BLaER1 treated with 17β-estradiol and CSF1 and Interleukin-3, amounts not matched to agents 10 nM and 100 nM (cell line): ENCODE data around the gene RCAN2.
A peak's percentile ranks its signal among the peaks of the same experiment; 100 is the strongest.

Experiments
- H3K27ac ChIP-seq, 11 experiments: shearing (Covaris generic); formaldehyde crosslinking; 2 replicates each; pipeline ENCODE4 v1.8.1; 2022
- H3K27me3 ChIP-seq, 11 experiments: shearing (Covaris generic); formaldehyde crosslinking; 2 replicates each; pipeline ENCODE4 v1.8.1; 2022
- H3K36me3 ChIP-seq, 11 experiments: shearing (Covaris generic); formaldehyde crosslinking; 2 replicates each; pipeline ENCODE4 v1.8.1; 2022
- H3K4me1 ChIP-seq, 10 experiments: shearing (Covaris generic); formaldehyde crosslinking; 2 replicates each; pipeline ENCODE4 v1.8.1; 2022
- H3K4me2 ChIP-seq, 11 experiments: shearing (Covaris generic); formaldehyde crosslinking; 2 replicates each; pipeline ENCODE4 v1.8.1; 2022
- H3K4me3 ChIP-seq, 10 experiments: shearing (Covaris generic); formaldehyde crosslinking; 2 replicates each; pipeline ENCODE4 v1.8.1; 2022
- H3K9ac ChIP-seq, 11 experiments: shearing (Covaris generic); formaldehyde crosslinking; 2 replicates each; pipeline ENCODE4 v1.8.1; 2022
- H3K9me3 ChIP-seq, 11 experiments: shearing (Covaris generic); formaldehyde crosslinking; replicated peaks in 1 of 11; 2 replicates each; pipeline ENCODE4 v1.8.1; 2022
- H4K20me1 ChIP-seq, 11 experiments: shearing (Covaris generic); formaldehyde crosslinking; 2 replicates each; pipeline ENCODE4 v1.8.1; 2022
- Cebpa-rat ChIP-seq, 11 experiments: shearing (Covaris generic); IDR thresholded peaks; 2 replicates each; pipeline ENCODE4 v1.8.1; 2022

RCAN2 gene

DNA sequence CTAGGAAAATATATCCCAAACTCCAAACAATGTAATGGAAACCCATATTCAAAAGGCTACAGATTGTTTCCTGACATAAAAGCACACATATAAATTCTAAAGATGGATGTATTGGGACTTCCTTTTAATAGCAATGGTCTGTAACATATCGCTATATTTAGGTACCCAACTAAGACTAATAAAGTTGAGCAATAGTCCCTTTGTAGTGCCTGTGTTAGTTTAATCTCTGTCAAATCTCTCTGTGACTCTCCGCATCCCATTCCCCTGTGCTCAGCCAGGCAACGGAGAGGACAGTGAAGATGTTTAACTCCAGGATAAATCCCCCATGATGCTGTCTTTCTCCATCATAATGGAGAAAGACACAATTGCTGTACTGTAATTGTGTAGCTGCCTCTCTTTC, 19.0 kb downstream of the RCAN2 start:
- no peaks in the 10 kb centered on the region for H3K27me3 ChIP-seq
- no peaks in the 10 kb centered on the region for H4K20me1 ChIP-seq
- H3K36me3 ChIP-seq = no peaks in the 10 kb centered on the region
- H3K4me1 ChIP-seq = no peaks in the 10 kb centered on the region
- no peak overlapping the region for H3K4me2 ChIP-seq
- no peak overlapping the region for H3K27ac ChIP-seq
- no peak overlapping the region for H3K9ac ChIP-seq
- no peak for TF ChIP-seq Cebpa-rat (IDR thresholded peaks at IDR 0.05)
- no peak overlapping the region for H3K4me3 ChIP-seq
- H3K9me3 ChIP-seq = no peaks in the 10 kb centered on the region

DNA sequence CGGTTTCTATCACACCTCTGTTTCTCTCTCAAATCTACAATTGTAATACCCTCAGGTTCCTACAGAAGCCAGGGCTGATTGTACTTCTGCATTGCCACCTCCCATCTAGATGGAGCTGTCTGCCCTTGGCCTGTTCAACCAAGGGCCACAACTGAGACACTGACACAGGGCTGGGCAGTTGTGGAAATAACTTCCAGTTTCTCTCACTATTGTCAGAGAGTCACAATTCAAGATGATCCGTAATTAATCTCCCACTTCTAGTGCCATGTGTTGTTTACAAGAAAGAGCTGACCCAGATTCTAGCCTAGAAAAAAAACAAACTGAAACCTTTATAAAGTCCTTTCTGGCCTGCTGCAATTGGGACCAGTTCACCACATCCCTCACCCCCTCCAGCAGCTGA, 22.2 kb downstream of the RCAN2 start:
- no peaks in the 10 kb centered on the region for H4K20me1 ChIP-seq
- H3K27ac ChIP-seq = no peak overlapping the region
- no peak overlapping the region for H3K9ac ChIP-seq
- no peak overlapping the region for H3K4me3 ChIP-seq
- TF ChIP-seq Cebpa-rat (IDR thresholded peaks at IDR 0.05) = no peak
- H3K36me3 ChIP-seq = no peaks in the 10 kb centered on the region
- no peak overlapping the region for H3K4me2 ChIP-seq
- no peaks in the 10 kb centered on the region for H3K9me3 ChIP-seq
- H3K4me1 ChIP-seq = peaks cover 0 to 18% (median 11%) of the 10 kb centered on the region in 10 experiments; a peak in 15 of 20 replicates
- no peaks in the 10 kb centered on the region for H3K27me3 ChIP-seq

DNA sequence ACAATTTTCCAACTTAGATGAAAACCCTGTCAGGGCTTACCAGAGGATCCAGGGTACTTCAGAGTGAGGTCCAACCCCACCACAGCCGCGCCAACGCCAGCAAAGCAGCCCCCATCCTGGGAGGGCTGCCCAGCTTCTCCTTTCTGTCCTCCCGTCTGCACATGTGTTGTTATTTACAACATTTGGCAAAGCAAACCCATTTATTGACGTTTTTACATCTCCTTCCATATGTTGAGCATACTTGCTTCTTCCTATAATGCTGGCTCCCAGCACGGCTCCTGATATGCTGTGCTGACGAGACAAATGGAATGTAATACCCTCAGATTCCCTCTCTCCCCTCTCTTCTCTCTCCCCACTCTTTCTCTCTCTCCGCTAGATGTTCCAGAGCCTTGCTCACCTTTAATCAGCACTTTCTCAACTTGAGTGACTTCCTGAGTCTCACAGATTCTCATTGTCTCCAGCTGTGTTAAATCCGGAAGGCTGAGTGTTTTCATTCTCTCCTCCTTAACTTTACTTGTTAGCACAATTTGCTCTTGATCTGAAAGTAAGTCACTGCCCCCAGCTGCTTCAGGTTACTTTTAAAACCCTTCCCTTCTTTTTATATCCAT, 22.7 kb downstream of the RCAN2 start:
- H3K4me2 ChIP-seq = no peak overlapping the region
- TF ChIP-seq Cebpa-rat (IDR thresholded peaks at IDR 0.05) = no peak
- H4K20me1 ChIP-seq = no peaks in the 10 kb centered on the region
- no peaks in the 10 kb centered on the region for H3K36me3 ChIP-seq
- H3K9me3 ChIP-seq = no peaks in the 10 kb centered on the region
- no peak overlapping the region for H3K9ac ChIP-seq
- peaks cover 0 to 18% (median 11%) of the 10 kb centered on the region in 10 experiments; a peak in 15 of 20 replicates for H3K4me1 ChIP-seq
- H3K27ac ChIP-seq = no peak overlapping the region
- no peaks in the 10 kb centered on the region for H3K27me3 ChIP-seq
- H3K4me3 ChIP-seq = no peak overlapping the region

DNA sequence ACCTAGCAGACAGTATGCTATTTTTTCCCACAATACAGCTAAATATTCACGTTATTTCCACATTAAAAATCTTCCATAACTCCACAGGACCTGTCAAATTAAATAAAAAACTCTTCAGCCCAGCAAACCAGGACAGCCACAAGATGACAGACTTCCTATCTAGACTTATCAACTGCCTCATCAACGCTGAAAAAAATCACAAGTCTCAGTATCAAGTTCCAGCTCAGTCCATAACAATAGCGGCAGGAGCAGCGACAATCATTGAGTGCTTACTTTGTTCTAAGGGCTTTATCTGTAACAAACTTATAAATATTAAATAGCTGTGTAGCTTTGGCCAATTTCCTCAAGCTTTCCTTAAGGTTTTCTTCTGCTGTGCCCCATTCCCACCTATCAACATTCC, 24.7 kb downstream of the RCAN2 start:
- Histone ChIP-seq H3K4me2 (no peak overlapping the region), H3K4me1 (peaks cover 0 to 18% (median 11%) of the 10 kb centered on the region in 10 experiments; a peak in 15 of 20 replicates), H4K20me1 (no peaks in the 10 kb centered on the region), H3K27me3 (no peaks in the 10 kb centered on the region), H3K4me3 (no peak overlapping the region), H3K27ac (no peak overlapping the region), H3K36me3 (no peaks in the 10 kb centered on the region), H3K9ac (no peak overlapping the region), H3K9me3 (no peaks in the 10 kb centered on the region)
- no peak for TF ChIP-seq Cebpa-rat (IDR thresholded peaks at IDR 0.05)

DNA sequence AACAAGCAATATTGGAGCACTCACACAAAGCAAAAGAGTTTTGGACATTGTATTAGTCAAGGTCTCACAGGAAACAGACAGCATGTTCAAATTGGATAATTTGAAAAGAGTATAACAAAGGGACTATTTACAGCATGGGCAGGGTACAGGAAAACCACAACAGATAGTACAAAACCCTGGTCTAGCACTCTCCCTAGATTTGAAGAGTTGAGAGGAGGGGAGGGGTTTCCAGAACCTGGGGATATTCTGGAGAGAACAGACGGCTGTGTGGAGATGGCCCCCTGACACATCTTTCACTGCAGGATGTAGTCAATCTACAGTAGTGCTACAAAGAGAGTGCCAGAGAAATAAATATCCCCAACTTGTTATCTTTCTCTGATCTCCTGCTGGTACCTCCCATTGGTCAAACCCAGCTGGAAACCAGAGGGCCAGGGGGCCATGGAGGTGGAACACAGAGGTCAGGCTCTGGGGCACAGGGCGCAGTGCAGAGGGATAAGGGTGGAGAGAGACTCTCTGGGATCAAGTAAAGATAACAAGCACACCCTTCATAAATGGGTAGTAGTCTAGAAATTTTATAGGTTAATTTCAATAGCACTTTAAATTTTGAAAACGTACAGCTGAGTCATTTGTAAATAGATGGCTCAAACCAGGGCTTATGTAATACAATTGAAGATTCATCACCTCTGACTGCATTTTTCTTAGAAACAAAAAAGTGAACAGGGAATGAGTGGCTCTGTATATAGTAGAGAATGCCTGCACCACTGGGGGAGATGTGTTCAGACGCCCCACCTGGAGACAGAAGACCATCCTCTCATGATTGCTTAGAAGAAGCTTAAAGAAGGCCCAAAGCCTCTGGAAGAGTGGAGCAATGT, 25.7 kb downstream of the RCAN2 start:
- no peaks in the 10 kb centered on the region for H3K9me3 ChIP-seq

DNA sequence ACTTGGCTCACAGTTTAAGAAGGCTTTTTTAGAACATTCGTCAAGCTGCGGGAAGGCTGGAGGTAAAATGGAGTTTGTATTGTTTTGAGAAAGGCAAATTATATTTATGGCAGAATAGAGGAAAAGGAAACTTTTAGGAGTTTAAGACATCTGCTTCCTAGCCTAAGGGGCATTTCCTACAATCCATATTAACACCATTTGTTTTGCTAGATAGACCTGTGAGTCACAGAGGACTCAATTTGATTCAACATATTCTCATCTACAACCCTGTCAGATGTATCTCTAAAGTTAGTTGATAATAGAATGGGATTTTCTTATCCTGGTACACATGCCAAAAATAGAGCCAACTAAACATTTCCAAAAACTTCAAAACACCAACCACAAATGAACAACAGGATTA, 35.0 kb downstream of the RCAN2 start:
- Histone ChIP-seq H3K4me2 (no peak overlapping the region), H3K4me3 (no peak overlapping the region), H3K4me1 (no peaks in the 10 kb centered on the region), H3K36me3 (no peaks in the 10 kb centered on the region), H4K20me1 (no peaks in the 10 kb centered on the region), H3K9ac (no peak overlapping the region), H3K27ac (no peak overlapping the region), H3K9me3 (no peaks in the 10 kb centered on the region), H3K27me3 (no peaks in the 10 kb centered on the region)
- no peak for TF ChIP-seq Cebpa-rat (IDR thresholded peaks at IDR 0.05)

More for the DNA sequence above, 25.7 kb downstream of the RCAN2 start:
- H3K36me3 ChIP-seq = no peaks in the 10 kb centered on the region
- H3K9ac ChIP-seq = no peak overlapping the region
- TF ChIP-seq Cebpa-rat (IDR thresholded peaks at IDR 0.05) = no peak
- peaks cover 0 to 18% (median 11%) of the 10 kb centered on the region in 10 experiments; a peak in 15 of 20 replicates for H3K4me1 ChIP-seq
- no peak overlapping the region for H3K27ac ChIP-seq
- H3K4me2 ChIP-seq = peak overlapping the region in 8 of 11 experiments; percentile 18 to 63 (median 52); a peak in 13 of 22 replicates
- no peaks in the 10 kb centered on the region for H4K20me1 ChIP-seq
- no peak overlapping the region for H3K4me3 ChIP-seq
- no peaks in the 10 kb centered on the region for H3K27me3 ChIP-seq

DNA sequence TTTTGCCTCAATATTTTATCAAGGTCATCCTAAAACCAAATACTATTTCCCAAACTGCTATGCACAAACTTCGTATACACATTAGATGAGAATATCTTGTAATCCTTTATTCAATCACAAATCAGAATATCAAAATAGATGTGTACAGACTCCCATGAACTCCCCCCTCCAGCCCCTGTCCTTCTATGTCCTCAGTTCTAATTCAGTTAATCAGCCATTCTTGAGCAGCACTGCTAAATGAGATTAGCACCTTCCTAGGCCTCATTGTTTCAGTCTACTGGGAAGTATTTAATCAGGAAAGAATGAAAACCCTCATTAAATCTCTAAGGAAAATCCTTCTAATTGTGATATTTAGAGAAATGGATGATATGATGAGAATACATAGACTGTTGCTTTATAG, 36.6 kb downstream of the RCAN2 start:
- no peaks in the 10 kb centered on the region for H3K4me1 ChIP-seq
- no peak overlapping the region for H3K27ac ChIP-seq

DNA sequence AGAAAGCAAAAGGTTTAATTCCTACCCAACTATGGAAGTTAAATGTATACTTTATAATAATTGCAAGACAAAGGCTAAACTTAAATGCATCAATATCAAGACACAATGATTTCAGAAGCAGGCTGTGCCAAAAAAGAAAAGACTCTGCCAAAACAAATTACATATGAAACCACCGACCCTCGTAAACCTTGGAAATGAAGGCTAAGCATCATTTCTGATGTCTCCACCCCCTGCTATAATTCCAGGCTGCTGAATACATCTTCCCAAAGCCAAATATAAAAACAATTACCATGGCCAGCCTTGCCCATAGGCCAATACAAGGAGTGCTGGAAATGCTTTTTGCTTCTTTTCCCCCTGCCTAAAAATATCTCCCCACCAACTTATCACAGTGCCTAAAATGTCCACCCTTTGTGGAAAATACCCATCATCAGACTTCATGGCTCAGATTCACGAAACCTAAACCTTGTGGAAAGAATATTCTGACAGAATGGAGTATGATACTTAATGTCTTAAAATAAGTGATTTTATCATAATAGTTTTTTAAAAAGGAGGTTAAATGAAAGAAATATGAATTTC, 37.4 kb downstream of the RCAN2 start:
- peaks cover 0 to 11% (median 0%) of the 10 kb centered on the region in 11 experiments; a peak in 4 of 22 replicates for H3K9me3 ChIP-seq
- H3K9ac ChIP-seq = no peak overlapping the region
- no peak overlapping the region for H3K27ac ChIP-seq
- H4K20me1 ChIP-seq = no peaks in the 10 kb centered on the region
- no peaks in the 10 kb centered on the region for H3K4me1 ChIP-seq
- H3K36me3 ChIP-seq = no peaks in the 10 kb centered on the region
- TF ChIP-seq Cebpa-rat (IDR thresholded peaks at IDR 0.05) = no peak
- H3K4me2 ChIP-seq = no peak overlapping the region
- H3K4me3 ChIP-seq = no peak overlapping the region
- H3K27me3 ChIP-seq = no peaks in the 10 kb centered on the region

More for the DNA sequence above, 36.6 kb downstream of the RCAN2 start:
- Histone ChIP-seq H4K20me1 (no peaks in the 10 kb centered on the region), H3K4me2 (no peak overlapping the region), H3K9ac (no peak overlapping the region), H3K4me3 (no peak overlapping the region), H3K36me3 (no peaks in the 10 kb centered on the region), H3K27me3 (no peaks in the 10 kb centered on the region), H3K9me3 (peaks cover 0 to 7% (median 0%) of the 10 kb centered on the region in 11 experiments; a peak in 2 of 22 replicates)
- TF ChIP-seq Cebpa-rat (IDR thresholded peaks at IDR 0.05) = no peak

DNA sequence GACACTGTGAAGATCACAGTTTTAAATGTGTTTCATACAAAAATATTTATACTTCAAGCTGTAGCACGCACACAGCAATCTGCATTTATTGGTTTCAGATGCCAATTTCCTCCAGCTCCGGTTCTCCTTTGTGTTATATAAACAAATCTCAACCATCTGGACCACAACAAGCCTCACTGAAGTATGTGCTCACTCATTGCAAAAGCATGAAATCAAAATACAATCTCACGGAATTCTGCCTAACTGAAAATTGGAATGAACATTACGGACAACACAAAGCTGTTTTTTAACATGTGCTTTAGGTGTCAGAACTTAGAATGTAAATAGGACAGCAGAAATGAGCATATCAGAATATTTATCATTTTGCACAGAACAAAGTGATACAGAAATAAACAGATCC, 38.0 kb downstream of the RCAN2 start:
- no peak overlapping the region for H3K4me2 ChIP-seq
- H3K9me3 ChIP-seq = peaks cover 0 to 11% (median 0%) of the 10 kb centered on the region in 11 experiments; a peak in 4 of 22 replicates
- H3K9ac ChIP-seq = no peak overlapping the region
- no peak overlapping the region for H3K4me3 ChIP-seq
- H3K4me1 ChIP-seq = no peaks in the 10 kb centered on the region
- H4K20me1 ChIP-seq = no peaks in the 10 kb centered on the region
- no peak for TF ChIP-seq Cebpa-rat (IDR thresholded peaks at IDR 0.05)
- no peaks in the 10 kb centered on the region for H3K27me3 ChIP-seq
- H3K36me3 ChIP-seq = no peaks in the 10 kb centered on the region
- H3K27ac ChIP-seq = no peak overlapping the region
